HepG2 (cell line): ENCODE data around the gene SMIM13. TPM values are rescaled to one million over a fixed set of nuclear protein-coding genes. Genes with fewer than 3 reads are reported as not detected.
A peak's percentile ranks its signal among the peaks of the same experiment; 100 is the strongest.

Experiments
- CEBPG ChIP-seq: IDR thresholded peaks from 2 replicates; pipeline ENCODE4 v1.6.1; 2016
- CHCHD3 ChIP-seq: sonication (generic); formaldehyde crosslinking; IDR thresholded peaks from 2 replicates; pipeline ENCODE4 v1.8.0; 2022; ENCODE audit warnings: mild to moderate bottlenecking, missing genetic modification reagents, moderate library complexity
- EP300 ChIP-seq, 3 experiments: sonication (generic) in 1 of 3; formaldehyde crosslinking in 1 of 3; IDR thresholded peaks; 2 replicates each; pipeline versions ENCODE4 v1.5.1 to v1.6.1; 2011 to 2020; ENCODE audit warnings: low read depth in 2 of 3, low read length in 2 of 3, borderline replicate concordance in 1 of 3, improper control_type of control experiment in 1 of 3, mild to moderate bottlenecking in 1 of 3, missing genetic modification reagents in 1 of 3, moderate library complexity in 1 of 3
- ESRRA ChIP-seq: sonication (generic); formaldehyde crosslinking; IDR thresholded peaks from 2 replicates; pipeline ENCODE4 v1.5.1; 2020; ENCODE audit warnings: mild to moderate bottlenecking, low read depth, missing genetic modification reagents
- FIP1L1 ChIP-seq: fragments of 200-400 bp; formaldehyde crosslinking; IDR thresholded peaks from 2 replicates; pipeline ENCODE4 v1.6.1; 2018; ENCODE audit warnings: low read depth, mild to moderate bottlenecking, low read length, moderate library complexity, borderline replicate concordance; ENCODE audit not compliant: insufficient read depth
- GZF1 ChIP-seq: sonication (generic); formaldehyde crosslinking; IDR thresholded peaks from 2 replicates; pipeline ENCODE4 v1.5.1; 2020; ENCODE audit warnings: mild to moderate bottlenecking, missing genetic modification reagents
- MED1 ChIP-seq: sonication (generic); formaldehyde crosslinking; IDR thresholded peaks from 2 replicates; pipeline ENCODE4 v1.4.0; 2020; ENCODE audit warnings: missing genetic modification reagents
- MEIS1 ChIP-seq: sonication (generic); formaldehyde crosslinking; IDR thresholded peaks from 2 replicates; pipeline ENCODE4 v1.9.0; 2021; ENCODE audit warnings: mild to moderate bottlenecking, missing genetic modification reagents, moderate library complexity, borderline replicate concordance
- NFKBIZ ChIP-seq: IDR thresholded peaks from 2 replicates; pipeline ENCODE4 v1.6.1; 2018; ENCODE audit warnings: missing genetic modification reagents, missing compliant biosample characterization
- NR2F6 ChIP-seq, 2 experiments: IDR thresholded peaks; 2 replicates each; pipeline ENCODE4 v1.6.1; 2016; ENCODE audit warnings: antibody characterized with exemption in 1 of 2, mild to moderate bottlenecking in 1 of 2
- PHF21A ChIP-seq: sonication (generic); formaldehyde crosslinking; IDR thresholded peaks from 2 replicates; pipeline ENCODE4 v1.5.0; 2020; ENCODE audit warnings: mild to moderate bottlenecking, missing genetic modification reagents
- SAP130 ChIP-seq: IDR thresholded peaks from 2 replicates; pipeline ENCODE4 v1.6.1; 2016; ENCODE audit warnings: low read depth
- SOX6 ChIP-seq, 2 experiments: fragments of 450-650 bp in 1 of 2; sonication (generic) in 1 of 2; formaldehyde crosslinking in 1 of 2; IDR thresholded peaks; 2 replicates each; pipeline versions ENCODE4 v1.4.0 to v1.6.1; 2017 to 2020; ENCODE audit warnings: antibody characterized with exemption in 1 of 2, mild to moderate bottlenecking in 1 of 2, missing genetic modification reagents in 1 of 2
- TAF1 ChIP-seq: sonication (generic); formaldehyde crosslinking; IDR thresholded peaks from 2 replicates; pipeline ENCODE4 v1.4.0; 2020; ENCODE audit warnings: missing genetic modification reagents
- ZC3H13 ChIP-seq: sonication (generic); formaldehyde crosslinking; IDR thresholded peaks from 2 replicates; pipeline ENCODE4 v1.8.1; 2023; ENCODE audit warnings: mild to moderate bottlenecking, missing genetic modification reagents, moderate library complexity
- ZFP90 ChIP-seq: sonication (generic); formaldehyde crosslinking; IDR thresholded peaks from 2 replicates; pipeline ENCODE4 v1.8.0; 2022; ENCODE audit warnings: missing genetic modification reagents, mild to moderate bottlenecking, inconsistent platforms, borderline replicate concordance
- ZNF142 ChIP-seq: sonication (generic); formaldehyde crosslinking; IDR thresholded peaks from 2 replicates; pipeline ENCODE4 v1.4.0; 2020; ENCODE audit warnings: missing genetic modification reagents
- ZNF350 ChIP-seq: sonication (generic); formaldehyde crosslinking; IDR thresholded peaks from 2 replicates; pipeline ENCODE4 v1.4.0; 2020; ENCODE audit warnings: mild to moderate bottlenecking, low read depth, missing genetic modification reagents, borderline replicate concordance
- ZNF414 ChIP-seq: sonication (generic); formaldehyde crosslinking; IDR thresholded peaks from 2 replicates; pipeline ENCODE4 v1.5.0; 2020; ENCODE audit warnings: missing genetic modification reagents
- ZNF614 ChIP-seq: IDR thresholded peaks from 2 replicates; pipeline ENCODE4 v1.6.1; 2018; ENCODE audit warnings: missing biosample characterization, missing genetic modification reagents, inconsistent platforms, borderline replicate concordance
- ZSCAN25 ChIP-seq: sonication (generic); formaldehyde crosslinking; IDR thresholded peaks from 2 replicates; pipeline ENCODE4 v1.8.0; 2022; ENCODE audit warnings: mild to moderate bottlenecking, missing genetic modification reagents
- polyA plus RNA-seq, 8 experiments: library from polyadenylated mRNA; depleted of rRNA in 3 of 8; stranded (reverse) in 7 of 8; unstranded in 1 of 8; fragments of >200 nt; fragmentation: Illumina TruSeq in 4 of 8; extraction: Trizol in 4 of 8; gene quantifications; 2 replicates each; pipeline versions ENCODE4 v1.2.1 to v1.2.3, GENCODE V29; 2011 to 2016; ENCODE audit warnings: low read depth in 4 of 8, missing spikeins in 1 of 8, mixed read lengths in 1 of 8; ENCODE audit not compliant: insufficient read depth in 1 of 8
- total RNA-seq, 5 experiments: library from RNA; depleted of rRNA; stranded (reverse); fragments of >200 nt; fragmentation: Illumina TruSeq; extraction: Trizol; gene quantifications; 2 replicates each; pipeline ENCODE4 v1.2.3, GENCODE V29; 2016; ENCODE audit warnings: low read depth in 1 of 5
- TF ChIP-seq, protein P1 (sequence below): sonication (generic); formaldehyde crosslinking; IDR thresholded peaks from 2 replicates; pipeline ENCODE4 v1.4.0; 2020; ENCODE audit warnings: missing genetic modification reagents

Gene SMIM13
- total and polyA plus RNA-seq, 2 of the 13 experiments (the other 11 are each of a cell fraction or from before 2014, with no cell fraction given): 2.7 to 10.2 TPM

- TF ChIP-seq ZNF142 (CRISPR knock-in tag) (no peak), EP300 (IDR thresholded peaks at IDR 0.05; ENCODE audit: low read depth in 2 of 2, low read length in 2 of 2) (no peak), EP300 (CRISPR knock-in tag; IDR thresholded peaks at IDR 0.05; ENCODE audit: borderline replicate concordance) (0 out of 2 replicates have a peak, but pooled peaks have one; percentile 18), NR2F6 (IDR thresholded peaks at IDR 0.05) (peak; percentile 85), NR2F6 (CRISPR knock-in tag; IDR thresholded peaks at IDR 0.05) (peak; percentile 87), ZFP90 (CRISPR knock-in tag) (0 out of 2 replicates have a peak, but pooled peaks have one; percentile 27), TAF1 (CRISPR knock-in tag) (no peak), FIP1L1 (no peak), CHCHD3 (CRISPR knock-in tag) (no peak), NFKBIZ (0 out of 2 replicates have a peak, but pooled peaks have one; percentile 30), ZNF350 (CRISPR knock-in tag) (no peak), ESRRA (CRISPR knock-in tag) (0 out of 2 replicates have a peak, but pooled peaks have one; percentile 48), MED1 (CRISPR knock-in tag) (0 out of 2 replicates have a peak, but pooled peaks have one; percentile 14), ZC3H13 (CRISPR knock-in tag) (0 out of 2 replicates have a peak, but pooled peaks have one; percentile 5), SOX6 (IDR thresholded peaks at IDR 0.05) (no peak), SOX6 (CRISPR knock-in tag; IDR thresholded peaks at IDR 0.05) (peak; percentile 22; the same call in 1 of the 2 replicates), ZSCAN25 (CRISPR knock-in tag) (no peak), PHF21A (CRISPR knock-in tag) (no peak), ZNF614 (CRISPR knock-in tag) (peak; percentile 39; the same call in 1 of the 2 replicates), ZNF414 (CRISPR knock-in tag) (no peak), GZF1 (CRISPR knock-in tag) (no peak), MEIS1 (CRISPR knock-in tag) (0 out of 2 replicates have a peak, but pooled peaks have one; percentile 74), SAP130 (peak; percentile 10; the same call in 1 of the 2 replicates), CEBPG (0 out of 2 replicates have a peak, but pooled peaks have one; percentile 43)
- TF ChIP-seq, protein P1, sequence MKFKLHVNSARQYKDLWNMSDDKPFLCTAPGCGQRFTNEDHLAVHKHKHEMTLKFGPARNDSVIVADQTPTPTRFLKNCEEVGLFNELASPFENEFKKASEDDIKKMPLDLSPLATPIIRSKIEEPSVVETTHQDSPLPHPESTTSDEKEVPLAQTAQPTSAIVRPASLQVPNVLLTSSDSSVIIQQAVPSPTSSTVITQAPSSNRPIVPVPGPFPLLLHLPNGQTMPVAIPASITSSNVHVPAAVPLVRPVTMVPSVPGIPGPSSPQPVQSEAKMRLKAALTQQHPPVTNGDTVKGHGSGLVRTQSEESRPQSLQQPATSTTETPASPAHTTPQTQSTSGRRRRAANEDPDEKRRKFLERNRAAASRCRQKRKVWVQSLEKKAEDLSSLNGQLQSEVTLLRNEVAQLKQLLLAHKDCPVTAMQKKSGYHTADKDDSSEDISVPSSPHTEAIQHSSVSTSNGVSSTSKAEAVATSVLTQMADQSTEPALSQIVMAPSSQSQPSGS (CRISPR knock-in tag): 0 out of 2 replicates have a peak, but pooled peaks have one; percentile 35
Observed at GRCh38 chr6:11144393-11144851, 50.8 kb downstream of the SMIM13 start (continued).
